GM18951 (cell line): ENCODE measurements around the gene KRT36.

ENCODE experiments used
- POLR2A ChIP-seq: IDR thresholded peaks from 4 replicates; pipeline ENCODE4 v1.6.1; 2011; ENCODE audit warnings: mild to moderate bottlenecking; ENCODE audit not compliant: insufficient read length, insufficient read depth; ENCODE audit errors: extremely low read depth
- in situ Hi-C: fragments of 300-500 bp; cut with MboI; formaldehyde crosslinking; loops from one replicate; pipeline ENCODE4 v1.12.0; 2022; ENCODE audit warnings: low sequenced_read_pairs, mixed read lengths, inconsistent platforms; ENCODE audit not compliant: unreplicated experiment

KRT36 gene

GRCh38 chr17:41484920-41485904, 4.5 kb downstream of the KRT36 start:
- in situ Hi-C loops, result no loop called here

GRCh38 chr17:41483991-41484826, 5.5 kb downstream of the KRT36 start:
- TF ChIP-seq POLR2A, result no peak
- in situ Hi-C loops, result no loop called here

More at GRCh38 chr17:41484920-41485904, 4.5 kb downstream of the KRT36 start:
- TF ChIP-seq POLR2A, result no peak

DNA sequence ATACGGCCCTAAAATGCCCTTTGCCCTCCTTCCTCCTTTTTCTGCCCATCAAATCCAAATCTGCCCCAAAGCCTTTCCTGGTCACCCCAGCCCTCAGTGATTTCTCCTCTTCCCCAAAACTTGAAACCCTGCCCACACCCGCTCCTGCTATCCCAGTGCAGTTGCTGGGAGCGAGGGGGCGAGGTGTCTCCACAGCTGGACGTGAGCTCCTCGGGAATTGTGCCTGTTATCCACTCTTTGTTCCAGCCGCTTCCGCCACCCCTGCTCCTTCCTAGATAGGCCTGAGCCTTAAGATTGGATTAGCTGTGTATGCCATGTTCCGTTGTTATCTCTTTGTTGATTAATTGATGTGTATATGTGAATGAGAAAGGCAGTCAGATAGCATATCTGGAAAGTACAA, 6.2 kb downstream of the KRT36 start:
- TF ChIP-seq POLR2A, result no peak
- in situ Hi-C loops, result no loop called here

DNA sequence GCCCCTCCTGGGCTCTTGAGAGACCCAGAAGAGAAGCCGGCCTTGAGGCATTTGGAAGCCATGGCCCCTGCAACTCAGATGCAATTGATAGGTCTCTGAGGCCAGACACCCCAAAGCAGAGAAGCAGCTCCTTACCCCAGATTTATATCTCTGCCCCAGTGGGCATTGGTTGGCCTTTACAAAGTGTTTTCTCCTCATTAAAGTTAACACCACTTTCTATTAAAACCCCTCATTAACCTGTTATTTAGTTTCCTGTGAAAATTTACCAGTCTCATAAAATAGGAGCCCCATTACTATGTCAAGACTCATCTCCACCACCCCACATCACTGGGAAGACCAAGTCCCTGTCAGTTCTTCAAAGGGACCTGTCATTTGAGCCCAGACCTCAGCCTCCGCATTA, 8.7 kb downstream of the KRT36 start, which contains the start of gene KRT35:
KRT35 (minus strand) TSS at position 116 of the 400 bp plus-strand sequence; CDS start at position 62, 54 bp downstream.
- TF ChIP-seq POLR2A, result no peak
- in situ Hi-C loops, result no loop called here

GRCh38 chr17:41480581-41480980, 9.1 kb downstream of the KRT36 start:
- TF ChIP-seq POLR2A, result no peak
- in situ Hi-C loops, result no loop called here

DNA sequence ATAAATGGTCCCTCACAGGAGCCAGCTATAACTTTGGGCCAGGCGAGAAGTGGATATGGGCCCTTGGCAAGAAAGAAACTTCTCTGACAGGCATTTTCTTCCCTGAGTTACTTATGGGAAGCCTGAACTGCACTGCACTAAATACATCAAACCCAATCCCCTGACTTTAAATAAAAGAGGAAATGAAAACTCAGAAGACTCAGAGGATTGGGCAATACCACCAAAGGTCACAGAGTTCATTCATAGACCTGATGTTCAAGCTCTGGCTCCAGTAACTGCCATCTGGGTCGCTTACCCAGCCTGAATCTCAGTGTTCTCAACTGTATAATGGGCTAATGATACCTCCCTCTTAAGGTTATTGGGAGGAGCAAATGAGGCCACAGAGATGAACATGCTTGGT, 9.6 kb downstream of the KRT36 start:
- no peak for TF ChIP-seq POLR2A

DNA sequence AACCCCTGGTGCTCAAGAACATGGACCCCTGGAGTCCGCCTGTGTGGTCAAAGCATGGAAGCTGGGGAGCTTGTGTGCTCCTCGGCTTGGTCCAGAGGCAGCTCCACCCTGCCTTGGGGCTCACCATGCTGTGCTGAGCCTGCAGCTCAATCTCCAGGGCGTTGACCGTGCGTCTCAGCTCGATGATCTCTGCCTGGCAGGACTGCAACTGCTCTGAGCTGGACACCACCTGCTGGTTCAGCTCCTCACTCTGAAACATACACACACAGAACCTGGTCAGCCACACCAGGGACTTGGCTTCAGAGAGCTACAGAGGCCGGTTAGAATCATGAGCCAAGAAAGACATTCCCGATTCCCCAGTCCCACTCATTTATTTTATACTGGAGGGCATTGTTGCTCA, 11.5 kb downstream of the KRT36 start:
- in situ Hi-C loops, result no loop called here
- no peak for TF ChIP-seq POLR2A

More for the DNA sequence above, 9.6 kb downstream of the KRT36 start:
- in situ Hi-C loops, result no loop called here

- in situ Hi-C loops, result no loop called here
- no peak for TF ChIP-seq POLR2A
Measured at GRCh38 chr17:41476866-41477815, 12.6 kb downstream of the KRT36 start.

DNA sequence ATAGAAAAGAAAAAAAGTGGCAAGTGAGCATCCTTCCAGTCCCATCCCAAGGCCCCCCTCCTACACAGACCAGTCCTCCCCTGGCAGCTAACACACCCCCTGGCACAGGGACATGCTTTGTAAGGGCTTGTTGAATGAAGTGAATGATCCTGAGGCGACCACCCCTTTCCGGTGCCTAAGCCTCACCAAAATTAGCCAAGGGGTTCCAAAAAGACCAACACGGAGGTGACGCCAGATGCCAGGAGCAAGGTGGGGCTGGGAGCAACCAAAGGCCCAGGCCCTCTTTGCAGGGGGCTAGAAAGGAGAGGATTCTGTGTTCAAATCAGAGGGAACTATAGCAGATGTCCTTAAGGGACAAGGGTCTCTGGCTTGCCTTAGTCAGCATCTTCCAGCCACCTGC, 14.3 kb downstream of the KRT36 start:
- no peak for TF ChIP-seq POLR2A
- in situ Hi-C loops, result no loop called here

- no peak for TF ChIP-seq POLR2A
- in situ Hi-C loops, result no loop called here
Measured at GRCh38 chr17:41474863-41475262, 14.8 kb downstream of the KRT36 start.

GRCh38 chr17:41468346-41468745, 21.4 kb downstream of the KRT36 start:
- in situ Hi-C loops, result no loop called here
- TF ChIP-seq POLR2A, result no peak

DNA sequence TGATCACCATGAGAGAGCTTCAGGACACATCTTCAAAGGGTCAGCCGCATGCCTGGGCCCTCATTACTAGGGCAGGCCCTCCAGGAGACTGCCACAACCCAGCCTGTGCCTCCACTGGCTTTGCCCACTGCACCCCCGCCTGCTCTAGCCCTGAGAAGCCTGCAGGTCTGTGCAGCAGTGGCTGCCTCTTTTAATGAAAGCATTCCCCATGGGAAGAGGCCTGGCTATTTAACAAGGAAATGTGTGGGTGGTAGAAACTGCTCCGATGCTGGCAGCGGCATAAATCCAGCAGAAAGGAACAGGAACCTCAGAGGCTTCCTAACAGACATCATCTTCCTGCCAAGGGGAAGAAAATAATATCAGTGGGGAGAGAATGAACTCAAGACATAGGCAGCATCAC, 22.1 kb downstream of the KRT36 start:
- no peak for TF ChIP-seq POLR2A
- in situ Hi-C loops, result no loop called here
